K562 (cell line): Measurements from ENCODE around the gene PPP2R2D.

ENCODE experiments used
- FIP1L1 ChIP-seq: fragments of 200-400 bp; formaldehyde crosslinking; IDR thresholded peaks from 2 replicates; pipeline ENCODE4 v1.6.1; 2018; ENCODE audit warnings: mild to moderate bottlenecking, low read depth, low read length; ENCODE audit not compliant: poor library complexity, severe bottlenecking
- SMAD1 ChIP-seq: fragments of 150-350 bp; IDR thresholded peaks from 2 replicates; pipeline ENCODE4 v1.6.1; 2014; ENCODE audit warnings: low read length, low read depth; ENCODE audit not compliant: partially characterized antibody
- ZNF146 ChIP-seq: IDR thresholded peaks from one replicate; pipeline ENCODE4 v1.6.1; 2018; ENCODE audit warnings: missing compliant biosample characterization; ENCODE audit not compliant: unreplicated experiment

- TF ChIP-seq SMAD1 (no peak), ZNF146 (no peak), FIP1L1 (no peak)
Measured at GRCh38 chr10:131876017-131876416, 24.8 kb upstream of the PPP2R2D start.
